IgD-negative memory B cell (primary cell): Measurements from ENCODE around the gene CILP2. TPM values are rescaled to one million over a fixed set of nuclear protein-coding genes. Genes with fewer than 3 reads are reported as not detected.

Experiments
- H3K27ac Mint-ChIP-seq, 3 donors: one replicate each; pipeline ENCODE4 v1.8.0; 2020 to 2022; ENCODE audit warnings: mild to moderate bottlenecking in 3 of 3, mixed read lengths in 3 of 3, moderate library complexity in 1 of 3
- H3K27me3 Mint-ChIP-seq: one replicate; pipeline ENCODE4 v1.8.0; 2021; ENCODE audit warnings: mixed read lengths
- H3K36me3 Mint-ChIP-seq: one replicate; pipeline ENCODE4 v1.8.0; 2020; ENCODE audit warnings: mild to moderate bottlenecking, mixed read lengths
- H3K4me1 Mint-ChIP-seq, 3 donors: one replicate each; pipeline ENCODE4 v1.8.0; 2020 to 2022; ENCODE audit warnings: mixed read lengths in 3 of 3, mild to moderate bottlenecking in 1 of 3
- H3K4me3 Mint-ChIP-seq, 4 donors: one replicate each; pipeline ENCODE4 v1.8.0; 2020 to 2022; ENCODE audit warnings: mild to moderate bottlenecking in 4 of 4, mixed read lengths in 4 of 4, moderate library complexity in 3 of 4
- H3K9me3 Mint-ChIP-seq, 3 donors: one replicate each; pipeline ENCODE4 v1.8.0; 2020 to 2021; ENCODE audit warnings: mixed read lengths in 3 of 3, mild to moderate bottlenecking in 1 of 3
- polyA plus RNA-seq: library from polyadenylated mRNA; unstranded; fragments of 300-500 nt; fragmentation: Illumina TruSeq; gene quantifications from one replicate; pipeline ENCODE4 v1.2.3, GENCODE V29; 2021

CILP2 gene
- polyA plus RNA-seq, 1 donor from 2014 or later: not detected

- H3K4me3 Mint-ChIP-seq: peak within 1 kb of the TSS; percentile 94 to 99 (median 98)
- peak within 1 kb of the TSS; percentile 88 to 97 (median 92) for H3K27ac Mint-ChIP-seq
- H3K9me3 Mint-ChIP-seq: no peaks in the 10 kb centered on the region
- peaks cover 2% of the 10 kb centered on the region for H3K36me3 Mint-ChIP-seq
- H3K27me3 Mint-ChIP-seq: no peaks in the 10 kb centered on the region
- peaks cover 11 to 15% (median 12%) of the 10 kb centered on the region in 3 donors for H3K4me1 Mint-ChIP-seq
Measured at GRCh38 chr19:19515642-19516519, 22.2 kb upstream of the CILP2 start, which contains the start of gene NDUFA13. TSS of gene NDUFA13 (plus strand) at chr19:19516225. CDS start at chr19:19516239, 14 bp downstream.

DNA sequence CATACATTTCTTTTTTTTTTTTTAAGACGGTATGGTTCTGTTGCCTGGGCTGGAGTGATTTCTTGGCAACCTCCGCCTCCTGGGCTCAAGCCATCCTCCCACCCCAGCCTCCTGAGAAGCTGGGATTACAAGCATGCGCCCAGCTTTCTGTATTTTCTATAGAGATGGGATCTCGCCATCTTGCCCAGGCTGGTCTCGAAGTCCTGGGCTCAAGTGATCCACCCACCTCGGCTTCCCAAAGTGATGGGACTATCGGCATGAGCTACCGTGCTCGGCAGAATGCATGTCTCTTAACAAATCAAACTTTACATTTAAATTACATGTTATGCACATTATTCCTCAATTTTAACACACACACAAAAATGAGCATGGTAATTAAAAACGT, 20.8 kb upstream of the CILP2 start:
- Mint-ChIP-seq H3K36me3 (peaks cover 2% of the 10 kb centered on the region), H3K27me3 (no peaks in the 10 kb centered on the region), H3K9me3 (no peaks in the 10 kb centered on the region), H3K4me1 (peaks cover 11 to 17% (median 12%) of the 10 kb centered on the region in 3 donors), H3K27ac (no peak overlapping the region), H3K4me3 (peak overlapping the region; percentile 94 to 99 (median 98))

- Mint-ChIP-seq H3K4me1 (peaks cover 21 to 30% (median 23%) of the 10 kb centered on the region in 3 donors), H3K27ac (no peak overlapping the region), H3K4me3 (peak overlapping the region in 2 of 4 donors; percentile 55 to 60), H3K36me3 (peaks cover 3% of the 10 kb centered on the region), H3K27me3 (no peaks in the 10 kb centered on the region), H3K9me3 (no peaks in the 10 kb centered on the region)
Measured at GRCh38 chr19:19520989-19521388, 17.1 kb upstream of the CILP2 start.

DNA sequence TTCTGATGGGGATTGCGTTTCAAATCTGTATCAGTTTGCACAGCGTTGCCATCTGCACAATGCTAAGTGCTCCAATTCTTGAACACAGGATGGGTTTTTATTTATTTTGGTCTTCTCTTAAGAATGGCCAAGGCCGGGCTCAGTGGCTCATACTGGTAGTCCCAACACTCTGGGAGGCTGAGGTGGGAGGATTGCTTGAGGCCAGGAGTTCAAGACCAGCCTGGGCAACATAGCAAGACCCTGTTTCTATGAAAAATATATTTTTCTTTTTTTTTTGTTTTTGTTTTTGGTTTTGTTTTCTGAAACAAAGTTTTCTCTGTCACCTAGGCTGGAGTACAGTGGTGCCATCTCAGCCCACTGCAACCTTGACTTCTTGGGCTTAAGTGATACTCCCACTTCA, 14.9 kb upstream of the CILP2 start:
- H3K36me3 Mint-ChIP-seq: peaks cover 3% of the 10 kb centered on the region
- H3K27me3 Mint-ChIP-seq: no peaks in the 10 kb centered on the region
- H3K9me3 Mint-ChIP-seq: no peaks in the 10 kb centered on the region
- H3K27ac Mint-ChIP-seq: peak overlapping the region in 2 of 3 donors; percentile 32 to 67
- peaks cover 17 to 27% (median 22%) of the 10 kb centered on the region in 3 donors for H3K4me1 Mint-ChIP-seq
- peak overlapping the region in 2 of 4 donors; percentile 47 to 69 for H3K4me3 Mint-ChIP-seq

- Mint-ChIP-seq H3K4me3 (peak overlapping the region; percentile 29 to 90 (median 42)), H3K9me3 (no peaks in the 10 kb centered on the region), H3K36me3 (peaks cover 3% of the 10 kb centered on the region)
Measured at GRCh38 chr19:19524053-19524452, 14.0 kb upstream of the CILP2 start.

DNA sequence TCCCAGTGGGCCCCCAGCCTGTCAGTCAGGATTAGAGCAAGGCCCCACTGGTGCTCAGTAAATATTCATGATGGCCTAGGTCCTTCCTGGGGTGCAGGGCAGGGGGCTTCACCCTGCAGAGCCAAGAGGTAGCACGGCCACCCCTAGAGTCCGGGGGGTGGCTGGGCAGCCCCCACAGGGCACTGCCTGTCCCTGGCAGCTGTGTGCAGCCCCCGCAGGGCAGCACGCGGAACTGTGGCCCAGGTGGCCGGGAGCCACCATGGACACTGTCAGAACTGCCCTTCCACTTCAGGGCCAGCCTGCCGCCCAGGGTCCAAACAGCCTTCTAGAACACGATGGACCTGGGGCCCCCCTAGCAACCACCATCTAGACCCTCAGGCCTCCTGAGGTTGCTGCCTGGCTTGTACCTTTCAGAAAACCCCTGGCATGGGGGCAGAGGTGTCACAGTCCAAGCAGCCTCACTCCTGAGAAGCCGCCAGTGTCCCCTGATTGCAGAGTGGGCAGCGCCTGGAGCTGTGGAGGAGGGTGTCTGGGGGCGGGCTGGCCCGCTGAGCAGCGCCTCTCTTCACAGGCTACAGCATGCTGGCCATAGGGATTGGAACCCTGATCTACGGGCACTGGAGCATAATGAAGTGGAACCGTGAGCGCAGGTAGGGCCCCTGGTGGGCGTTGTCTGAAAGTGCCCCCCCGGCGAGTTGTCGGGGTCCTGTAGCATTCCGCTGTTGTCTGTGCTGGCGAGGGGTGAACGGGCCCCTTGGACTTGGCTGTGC, 12.3 kb upstream of the CILP2 start:
- H3K4me3 Mint-ChIP-seq: no peak overlapping the region
- H3K36me3 Mint-ChIP-seq: peaks cover 2% of the 10 kb centered on the region
- H3K27ac Mint-ChIP-seq: peak overlapping the region in 1 of 3 donors; percentile 23
- peaks cover 10 to 20% (median 19%) of the 10 kb centered on the region in 3 donors for H3K4me1 Mint-ChIP-seq
- H3K27me3 Mint-ChIP-seq: no peaks in the 10 kb centered on the region
- H3K9me3 Mint-ChIP-seq: no peaks in the 10 kb centered on the region

More at GRCh38 chr19:19524053-19524452, 14.0 kb upstream of the CILP2 start:
- H3K4me1 Mint-ChIP-seq: peaks cover 17 to 27% (median 22%) of the 10 kb centered on the region in 3 donors
- H3K27me3 Mint-ChIP-seq: no peaks in the 10 kb centered on the region
- H3K27ac Mint-ChIP-seq: peak overlapping the region in 2 of 3 donors; percentile 51 to 64

DNA sequence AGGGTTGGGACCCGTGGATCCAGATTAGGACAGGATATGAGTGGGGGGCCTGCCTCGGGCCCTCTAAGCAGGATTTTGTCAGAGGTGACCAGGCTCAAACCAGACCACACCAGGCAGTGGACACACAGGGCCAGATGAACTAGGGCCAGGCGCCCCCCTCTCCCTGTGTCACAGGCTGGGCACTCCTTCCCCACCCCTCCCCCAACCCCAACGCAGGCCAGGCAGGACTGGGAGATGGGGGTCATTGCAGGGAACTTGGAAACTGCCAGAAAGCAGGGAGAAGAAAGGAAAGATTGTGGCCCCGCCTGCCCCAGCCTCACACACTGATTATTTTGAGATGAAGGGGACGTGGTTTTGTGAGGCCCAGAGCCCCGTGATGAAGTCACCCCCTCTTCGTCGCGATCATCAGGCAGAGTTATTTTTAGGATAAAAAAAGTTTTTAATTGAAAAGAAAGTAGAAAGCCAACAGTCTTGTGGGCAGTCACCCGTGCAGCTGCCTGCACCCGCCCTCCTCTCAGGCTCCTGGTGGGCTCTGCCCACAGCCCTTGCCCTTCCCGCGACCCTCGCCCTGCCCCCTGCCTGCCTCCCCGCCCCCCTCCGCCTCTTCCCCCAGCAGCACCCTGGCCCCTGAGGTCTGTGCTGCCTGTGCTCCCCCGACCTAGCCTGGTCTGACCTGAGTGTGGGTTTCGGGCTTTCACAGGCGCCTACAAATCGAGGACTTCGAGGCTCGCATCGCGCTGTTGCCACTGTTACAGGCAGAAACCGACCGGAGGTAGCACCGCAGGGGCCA, 11.3 kb upstream of the CILP2 start:
- Mint-ChIP-seq H3K4me3 (peak overlapping the region in 2 of 4 donors; percentile 23 to 45), H3K4me1 (peaks cover 6 to 19% (median 19%) of the 10 kb centered on the region in 3 donors), H3K9me3 (no peaks in the 10 kb centered on the region), H3K27ac (no peak overlapping the region), H3K27me3 (no peaks in the 10 kb centered on the region), H3K36me3 (peaks cover 2% of the 10 kb centered on the region)

DNA sequence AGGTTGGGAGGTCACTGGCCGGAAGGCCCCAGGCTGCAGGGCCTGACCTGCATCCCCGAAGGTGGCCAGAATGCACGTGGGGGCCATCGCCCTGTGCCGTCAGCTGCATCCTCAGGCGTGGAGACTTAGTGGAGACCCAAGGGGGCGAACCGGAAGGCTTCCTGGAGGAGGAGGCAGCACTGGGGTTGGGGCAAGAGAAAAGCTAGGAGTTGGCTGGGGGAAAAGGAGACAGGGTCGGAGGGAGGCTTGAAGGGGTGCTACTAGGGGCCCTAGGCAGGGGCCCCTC, 10.8 kb upstream of the CILP2 start:
- H3K27me3 Mint-ChIP-seq: no peaks in the 10 kb centered on the region
- peak overlapping the region in 1 of 4 donors; percentile 78 for H3K4me3 Mint-ChIP-seq
- peaks cover 10 to 23% (median 21%) of the 10 kb centered on the region in 3 donors for H3K4me1 Mint-ChIP-seq

GRCh38 chr19:19527674-19528625, 10.1 kb upstream of the CILP2 start:
- no peaks in the 10 kb centered on the region for H3K27me3 Mint-ChIP-seq
- H3K4me1 Mint-ChIP-seq: peaks cover 11 to 21% (median 18%) of the 10 kb centered on the region in 3 donors
- no peak overlapping the region for H3K27ac Mint-ChIP-seq
- peaks cover 4% of the 10 kb centered on the region for H3K36me3 Mint-ChIP-seq
- H3K4me3 Mint-ChIP-seq: peak overlapping the region in 1 of 4 donors; percentile 63
- H3K9me3 Mint-ChIP-seq: no peaks in the 10 kb centered on the region

More for the DNA sequence above, 10.8 kb upstream of the CILP2 start:
- Mint-ChIP-seq H3K36me3 (peaks cover 4% of the 10 kb centered on the region), H3K9me3 (no peaks in the 10 kb centered on the region), H3K27ac (no peak overlapping the region)

DNA sequence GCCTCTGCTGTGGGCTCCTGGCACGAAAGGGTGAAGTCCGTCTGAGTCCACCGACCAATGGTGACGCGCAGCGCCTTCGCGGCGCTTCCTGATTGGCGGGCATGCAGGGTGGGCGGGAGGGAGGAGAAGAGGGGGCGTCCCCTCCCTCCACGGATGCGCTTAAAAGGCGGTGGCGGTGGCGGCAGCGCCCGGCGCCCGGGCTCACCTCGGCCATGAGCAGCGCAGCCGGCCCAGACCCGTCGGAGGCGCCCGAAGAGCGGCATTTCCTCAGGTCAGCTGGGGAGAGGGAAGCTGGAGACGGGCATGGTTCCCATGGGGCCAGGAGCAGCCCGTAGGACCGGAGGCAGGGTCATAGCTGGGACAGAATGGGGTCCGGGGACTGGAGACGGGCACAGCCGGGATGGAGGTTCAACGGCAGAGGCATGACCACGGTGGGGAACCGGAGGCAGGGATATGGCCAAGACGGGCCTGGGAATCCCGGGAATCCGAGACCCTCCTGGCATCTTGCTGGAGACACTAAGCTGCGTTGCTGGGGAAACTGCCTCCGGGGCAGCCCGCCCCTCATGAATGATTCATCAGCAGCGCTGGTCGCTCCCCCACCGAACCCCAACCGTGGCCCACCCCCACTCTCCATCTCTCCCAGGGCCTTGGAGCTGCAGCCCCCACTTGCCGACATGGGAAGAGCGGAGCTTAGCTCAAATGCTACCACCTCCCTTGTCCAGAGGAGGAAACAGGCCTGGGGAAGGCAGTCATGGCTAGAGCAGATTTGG, 9.2 kb upstream of the CILP2 start, which contains the start of gene YJEFN3:
Gene YJEFN3, plus strand, starts transcription at position 191 of the 770 bp plus-strand sequence. Its CDS starts 22 bp downstream, at position 213.
- Mint-ChIP-seq H3K36me3 (peaks cover 4% of the 10 kb centered on the region), H3K4me3 (peak within 1 kb of the TSS in 1 of 4 donors; percentile 63), H3K4me1 (peaks cover 11 to 19% (median 15%) of the 10 kb centered on the region in 3 donors), H3K9me3 (no peaks in the 10 kb centered on the region), H3K27ac (no peak within 1 kb of the TSS), H3K27me3 (no peaks in the 10 kb centered on the region)

DNA sequence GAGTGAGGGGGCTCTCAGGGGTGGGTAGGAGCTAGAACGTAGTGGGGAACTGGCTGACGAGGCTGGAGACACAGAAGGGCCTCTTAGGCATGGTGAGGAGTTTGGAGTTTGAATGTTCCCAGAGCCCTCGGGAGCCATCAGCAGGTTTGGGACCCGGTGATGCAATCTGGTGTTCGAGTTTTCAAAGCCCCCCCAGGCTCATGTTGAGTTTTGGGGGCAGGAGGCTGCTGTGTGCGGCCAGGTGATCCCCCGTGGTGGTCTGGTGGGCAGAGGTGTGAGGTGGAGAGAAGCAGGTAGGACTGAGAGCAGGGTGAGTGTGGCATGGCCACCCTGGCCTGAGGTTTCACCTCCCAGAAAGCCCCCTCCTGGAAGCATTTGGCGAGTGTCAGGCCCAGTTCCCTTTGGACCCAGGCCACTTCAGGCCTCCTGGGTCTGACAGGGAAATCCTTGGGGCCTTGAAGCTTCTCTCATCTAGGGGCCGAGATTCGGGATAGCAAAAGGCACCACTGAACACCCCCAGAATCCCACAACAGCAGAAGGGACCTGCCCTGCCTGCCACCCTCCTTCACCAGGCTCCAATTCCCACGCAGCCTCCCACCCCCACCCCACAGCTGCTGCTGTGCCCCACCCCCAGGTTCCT, 8.2 kb upstream of the CILP2 start:
- no peaks in the 10 kb centered on the region for H3K9me3 Mint-ChIP-seq
- no peak overlapping the region for H3K4me3 Mint-ChIP-seq
- peaks cover 9 to 11% (median 10%) of the 10 kb centered on the region in 3 donors for H3K4me1 Mint-ChIP-seq
- no peaks in the 10 kb centered on the region for H3K27me3 Mint-ChIP-seq
- H3K36me3 Mint-ChIP-seq: peaks cover 2% of the 10 kb centered on the region
- H3K27ac Mint-ChIP-seq: no peak overlapping the region

DNA sequence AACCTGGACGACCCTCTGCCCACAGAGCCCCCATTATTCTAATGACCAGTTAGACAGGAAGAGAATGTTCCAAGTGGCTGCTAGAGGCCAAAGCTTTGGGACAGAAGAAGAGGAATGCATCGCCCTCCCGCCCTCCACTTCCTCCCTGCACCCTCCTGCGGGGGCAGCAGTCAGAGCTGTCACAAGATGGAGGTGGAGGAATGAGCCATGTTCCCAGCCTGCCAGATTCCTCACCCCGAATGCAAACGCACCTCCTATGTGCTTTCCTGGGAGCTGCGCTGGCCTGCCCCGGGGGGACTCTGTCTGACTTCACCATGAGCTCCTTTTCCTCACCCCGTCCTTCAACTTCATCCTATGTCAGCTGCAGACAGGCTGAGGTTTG, 7.7 kb upstream of the CILP2 start:
- Mint-ChIP-seq H3K36me3 (peaks cover 2% of the 10 kb centered on the region), H3K4me3 (peak overlapping the region in 1 of 4 donors; percentile 28), H3K9me3 (no peaks in the 10 kb centered on the region), H3K27ac (peak overlapping the region in 1 of 3 donors; percentile 53), H3K27me3 (no peaks in the 10 kb centered on the region), H3K4me1 (peaks cover 7 to 9% (median 8%) of the 10 kb centered on the region in 3 donors)
